ENCODE results near the gene ARHGAP5.
"Not testable (repeated sequence)": the region's sequence is repeated elsewhere in the genome, so short reads cannot be mapped to it uniquely, and the experiment has no call there.

DNA sequence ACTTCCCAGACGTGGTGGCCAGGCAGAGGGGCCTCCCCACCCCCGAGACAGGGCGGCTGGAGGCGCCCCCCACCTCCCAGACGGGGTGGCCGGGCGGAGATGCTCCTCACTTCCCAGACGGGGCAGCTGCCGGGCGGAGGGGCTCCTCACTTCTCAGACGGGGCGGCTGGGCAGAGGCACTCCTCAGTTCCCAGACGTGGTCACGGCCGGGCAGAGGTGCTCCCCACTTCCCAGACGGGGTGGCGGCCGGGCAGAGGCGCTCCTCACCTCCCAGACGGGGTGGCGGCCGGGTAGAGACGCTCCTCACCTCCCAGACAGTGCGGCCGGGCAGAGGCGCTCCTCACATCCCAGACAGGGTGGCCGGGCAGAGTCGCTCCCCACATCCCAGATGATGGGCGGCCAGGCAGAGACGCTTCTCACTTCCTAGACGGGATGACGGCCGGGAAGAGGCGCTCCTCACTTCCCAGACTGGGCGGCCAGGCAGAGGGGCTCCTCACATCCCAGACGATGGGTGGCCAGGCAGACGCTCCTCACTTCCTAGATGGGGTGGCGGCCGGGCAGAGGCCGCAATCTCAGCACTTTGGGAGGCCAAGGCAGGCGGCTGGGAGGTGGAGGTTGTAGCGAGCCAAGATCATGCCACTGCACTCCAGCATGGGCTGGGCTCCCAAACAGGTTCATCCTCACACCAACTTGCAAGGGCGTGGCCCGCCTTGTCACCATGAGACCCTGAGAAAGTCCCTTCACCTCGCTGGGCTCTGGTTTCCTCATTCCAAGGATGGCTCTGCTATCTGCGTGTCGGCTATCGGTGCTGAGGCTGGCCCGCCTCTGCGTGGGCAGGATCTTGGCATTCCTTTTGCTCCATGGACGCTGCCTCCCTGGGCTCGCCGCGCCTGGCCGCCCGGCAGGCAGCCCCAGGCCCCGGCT is 50.9 kb downstream of the ARHGAP5 start:
- TF ChIP-seq POLR2A, POLR2AphosphoS5 (IDR thresholded peaks at IDR 0.05): not testable (repeated sequence)
- TF ChIP-seq, protein P1, sequence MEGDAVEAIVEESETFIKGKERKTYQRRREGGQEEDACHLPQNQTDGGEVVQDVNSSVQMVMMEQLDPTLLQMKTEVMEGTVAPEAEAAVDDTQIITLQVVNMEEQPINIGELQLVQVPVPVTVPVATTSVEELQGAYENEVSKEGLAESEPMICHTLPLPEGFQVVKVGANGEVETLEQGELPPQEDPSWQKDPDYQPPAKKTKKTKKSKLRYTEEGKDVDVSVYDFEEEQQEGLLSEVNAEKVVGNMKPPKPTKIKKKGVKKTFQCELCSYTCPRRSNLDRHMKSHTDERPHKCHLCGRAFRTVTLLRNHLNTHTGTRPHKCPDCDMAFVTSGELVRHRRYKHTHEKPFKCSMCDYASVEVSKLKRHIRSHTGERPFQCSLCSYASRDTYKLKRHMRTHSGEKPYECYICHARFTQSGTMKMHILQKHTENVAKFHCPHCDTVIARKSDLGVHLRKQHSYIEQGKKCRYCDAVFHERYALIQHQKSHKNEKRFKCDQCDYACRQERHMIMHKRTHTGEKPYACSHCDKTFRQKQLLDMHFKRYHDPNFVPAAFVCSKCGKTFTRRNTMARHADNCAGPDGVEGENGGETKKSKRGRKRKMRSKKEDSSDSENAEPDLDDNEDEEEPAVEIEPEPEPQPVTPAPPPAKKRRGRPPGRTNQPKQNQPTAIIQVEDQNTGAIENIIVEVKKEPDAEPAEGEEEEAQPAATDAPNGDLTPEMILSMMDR (IDR thresholded peaks at IDR 0.05): not testable (repeated sequence)

All from breast epithelium (tissue), 3 donors.